Osteoblast (primary cell): ENCODE results near the gene LGR6. TPM values are rescaled to one million over a fixed set of nuclear protein-coding genes. Genes with fewer than 3 reads are reported as not detected.

Source experiments
- DNase-seq: peaks from one replicate; pipeline ENCODE4 v3.0.0; 2011; ENCODE audit warnings: low spot score, mixed read lengths; ENCODE audit not compliant: insufficient read length; ENCODE audit errors: missing footprints
- H2AFZ ChIP-seq: 2 replicates; pipeline ENCODE4 v1.6.0; 2011; ENCODE audit warnings: mild to moderate bottlenecking, low read length
- H3K27ac ChIP-seq: 2 replicates; pipeline ENCODE4 v1.5.1; 2011; ENCODE audit warnings: mild to moderate bottlenecking, low read depth, low read length, moderate library complexity
- H3K27me3 ChIP-seq: 2 replicates; pipeline ENCODE4 v1.6.0; 2012; ENCODE audit warnings: mild to moderate bottlenecking, control low read depth, inconsistent platforms, low read length, moderate library complexity; ENCODE audit not compliant: insufficient read depth
- H3K36me3 ChIP-seq: 2 replicates; pipeline ENCODE4 v1.5.1; 2011; ENCODE audit warnings: mild to moderate bottlenecking, low read length, control low read depth, moderate library complexity; ENCODE audit not compliant: insufficient read depth
- H3K4me1 ChIP-seq: 2 replicates; pipeline ENCODE4 v1.5.1; 2011; ENCODE audit warnings: mild to moderate bottlenecking, low read length, control low read depth, moderate library complexity; ENCODE audit not compliant: insufficient read depth
- H3K4me2 ChIP-seq: 2 replicates; pipeline ENCODE4 v1.6.0; 2011; ENCODE audit warnings: mild to moderate bottlenecking, low read length; ENCODE audit not compliant: insufficient read depth
- H3K4me3 ChIP-seq: fragments of 200-600 bp; sonication (generic); 3 replicates; pipeline ENCODE4 v1.5.1; 2012; ENCODE audit warnings: mild to moderate bottlenecking, low read length, inconsistent platforms; ENCODE audit not compliant: insufficient read depth
- H3K79me2 ChIP-seq: 2 replicates; pipeline ENCODE4 v1.6.0; 2012; ENCODE audit warnings: mild to moderate bottlenecking, low read length, control low read depth, inconsistent platforms; ENCODE audit not compliant: insufficient read depth
- H3K9me3 ChIP-seq: 2 replicates; pipeline ENCODE4 v1.5.1; 2011; ENCODE audit warnings: low read depth, low read length, control low read depth
- H4K20me1 ChIP-seq: 2 replicates; pipeline ENCODE4 v1.6.0; 2012; ENCODE audit warnings: mild to moderate bottlenecking, low read length, control low read depth; ENCODE audit not compliant: insufficient read depth
- CTCF ChIP-seq: IDR thresholded peaks from 2 replicates; pipeline ENCODE4 v1.5.1; 2011; ENCODE audit warnings: mild to moderate bottlenecking, low read depth, low read length, moderate library complexity; ENCODE audit errors: extremely low read depth
- total RNA-seq: library from RNA; depleted of rRNA; stranded (reverse); fragments of >200 nt; gene quantifications from 2 replicates; pipeline ENCODE4 v1.2.3, GENCODE V29; 2012

Gene LGR6
- total RNA-seq, 1 donor: not detected

GRCh38 chr1:202283379-202283844, 89.8 kb downstream of the LGR6 start:
- Histone ChIP-seq H3K36me3 (no peaks in the 10 kb centered on the region), H2AFZ (no peak overlapping the region)
- TF ChIP-seq CTCF: no peak

GRCh38 chr1:202283991-202284390, 90.4 kb downstream of the LGR6 start:
- peak overlapping the region; percentile 58 for H3K4me2 ChIP-seq
- H3K4me1 ChIP-seq: peaks cover 54% of the 10 kb centered on the region
- H3K79me2 ChIP-seq: no peaks in the 10 kb centered on the region
- no peak overlapping the region for H3K27ac ChIP-seq
- H3K36me3 ChIP-seq: no peaks in the 10 kb centered on the region
- H4K20me1 ChIP-seq: no peaks in the 10 kb centered on the region
- H3K27me3 ChIP-seq: no peaks in the 10 kb centered on the region
- no peak for TF ChIP-seq CTCF
- H2AFZ ChIP-seq: no peak overlapping the region
- no peak overlapping the region for H3K4me3 ChIP-seq
- DNase-seq: no peak
- H3K9me3 ChIP-seq: no peaks in the 10 kb centered on the region

More at GRCh38 chr1:202283379-202283844, 89.8 kb downstream of the LGR6 start:
- Histone ChIP-seq H3K9me3 (no peaks in the 10 kb centered on the region), H3K4me1 (peaks cover 54% of the 10 kb centered on the region), H3K27ac (no peak overlapping the region), H4K20me1 (no peaks in the 10 kb centered on the region), H3K4me2 (peak overlapping the region; percentile 58), H3K4me3 (no peak overlapping the region), H3K79me2 (no peaks in the 10 kb centered on the region), H3K27me3 (no peaks in the 10 kb centered on the region)
- DNase-seq: no peak

GRCh38 chr1:202285908-202286307, 92.3 kb downstream of the LGR6 start:
- H2AFZ ChIP-seq: no peak overlapping the region
- H3K4me2 ChIP-seq: no peak overlapping the region
- H3K9me3 ChIP-seq: no peaks in the 10 kb centered on the region
- H3K36me3 ChIP-seq: no peaks in the 10 kb centered on the region
- DNase-seq: no peak
- H3K4me3 ChIP-seq: no peak overlapping the region
- TF ChIP-seq CTCF: no peak
- no peaks in the 10 kb centered on the region for H3K27me3 ChIP-seq
- peaks cover 38% of the 10 kb centered on the region for H3K4me1 ChIP-seq
- H3K27ac ChIP-seq: no peak overlapping the region
- H3K79me2 ChIP-seq: no peaks in the 10 kb centered on the region
- no peaks in the 10 kb centered on the region for H4K20me1 ChIP-seq

- Histone ChIP-seq H4K20me1 (no peaks in the 10 kb centered on the region), H2AFZ (no peak overlapping the region), H3K27me3 (no peaks in the 10 kb centered on the region), H3K36me3 (no peaks in the 10 kb centered on the region), H3K9me3 (no peaks in the 10 kb centered on the region), H3K4me3 (no peak overlapping the region), H3K79me2 (no peaks in the 10 kb centered on the region), H3K4me1 (peaks cover 37% of the 10 kb centered on the region), H3K27ac (no peak overlapping the region), H3K4me2 (no peak overlapping the region)
- TF ChIP-seq CTCF: no peak
- DNase-seq: no peak
Measured at GRCh38 chr1:202286622-202287097, 93.1 kb downstream of the LGR6 start.
